IMR-90 (cell line): ENCODE measurements around the gene FAM227B. TPM values are rescaled to one million over a fixed set of nuclear protein-coding genes. Genes with fewer than 3 reads are reported as not detected.
A peak's percentile ranks its signal among the peaks of the same experiment; 100 is the strongest.

ENCODE experiments used
- ATAC-seq: fragments of 200-7000 bp; cut with Tn5 transposase; 2 replicates; pipeline ENCODE4 v1.9.1; 2020; ENCODE audit warnings: low read depth, mild to moderate bottlenecking, moderate library complexity
- BruUV-seq: library from RNA; stranded (reverse); fragments of 400-500 nt; replicated peaks from 2 replicates; lab custom pipeline; 2021; lab: Mats Ljungman, UMichigan
- CTCF ChIA-PET: fragments of 300-600 bp; formaldehyde crosslinking; extraction: SDS; loops from one replicate; lab custom pipeline; 2021; ENCODE audit warnings: antibody characterized with exemption; lab: Yijun Ruan, JAX
- POLR2A ChIA-PET: fragments of 300-600 bp; sonication (Branson Sonifier 250); formaldehyde crosslinking; loops from one replicate; lab custom pipeline; 2022; ENCODE audit warnings: antibody characterized with exemption; ENCODE audit not compliant: unreplicated experiment; lab: Charles Lee
- DNase-seq: peaks from one replicate; pipeline ENCODE4 v3.0.0; 2013
- H2AFZ ChIP-seq: replicated peaks from 2 replicates; pipeline ENCODE3; 2013; ENCODE audit warnings: low read length, mild to moderate bottlenecking; ENCODE audit not compliant: poor library complexity
- H2AK5ac ChIP-seq: 2 replicates; pipeline ENCODE4 v1.6.1; 2013; ENCODE audit warnings: low read depth, low read length, inconsistent platforms
- H2AK9ac ChIP-seq: replicated peaks from 2 replicates; pipeline ENCODE3; 2013; ENCODE audit warnings: mild to moderate bottlenecking, low read depth, low read length, moderate library complexity; ENCODE audit not compliant: poor library complexity
- H2BK120ac ChIP-seq: 2 replicates; pipeline ENCODE4 v1.6.1; 2013; ENCODE audit warnings: low read depth, low read length, inconsistent platforms
- H2BK15ac ChIP-seq: 3 replicates; pipeline ENCODE4 v1.6.1; 2013; ENCODE audit warnings: low read depth, low read length, inconsistent platforms
- H2BK20ac ChIP-seq: 2 replicates; pipeline ENCODE4 v1.6.1; 2013; ENCODE audit warnings: low read depth, mild to moderate bottlenecking, inconsistent platforms, low read length, moderate library complexity
- H2BK5ac ChIP-seq: 2 replicates; pipeline ENCODE4 v1.6.1; 2013; ENCODE audit warnings: mild to moderate bottlenecking, low read depth, low read length, inconsistent platforms; ENCODE audit not compliant: poor library complexity, severe bottlenecking
- H3K14ac ChIP-seq: replicated peaks from 2 replicates; pipeline ENCODE4 v1.6.1; 2013; ENCODE audit warnings: low read depth, low read length, inconsistent platforms
- H3K18ac ChIP-seq: 2 replicates; pipeline ENCODE4 v1.6.1; 2013; ENCODE audit warnings: low read depth, low read length, control low read depth
- H3K23ac ChIP-seq: 2 replicates; pipeline ENCODE4 v1.6.1; 2013; ENCODE audit warnings: low read depth, low read length, inconsistent platforms
- H3K27ac ChIP-seq: 2 replicates; pipeline ENCODE4 v1.5.1; 2013; ENCODE audit warnings: mild to moderate bottlenecking, control low read depth, low read length; ENCODE audit not compliant: insufficient read depth
- H3K27me3 ChIP-seq: 2 replicates; pipeline ENCODE4 v1.6.1; 2013; ENCODE audit warnings: low read length; ENCODE audit not compliant: control insufficient read depth, insufficient read depth
- H3K36me3 ChIP-seq: 2 replicates; pipeline ENCODE4 v1.6.1; 2013; ENCODE audit warnings: low read length, mixed read lengths; ENCODE audit not compliant: control insufficient read depth, insufficient read depth
- H3K4ac ChIP-seq: 2 replicates; pipeline ENCODE4 v1.6.1; 2013; ENCODE audit warnings: low read depth, low read length, inconsistent platforms
- H3K4me1 ChIP-seq: 2 replicates; pipeline ENCODE4 v1.6.1; 2013; ENCODE audit warnings: low read length, mixed read lengths; ENCODE audit not compliant: control insufficient read depth, insufficient read depth
- H3K4me2 ChIP-seq: 2 replicates; pipeline ENCODE4 v1.6.1; 2013; ENCODE audit warnings: low read depth, mild to moderate bottlenecking, control low read depth, low read length, moderate library complexity
- H3K4me3 ChIP-seq: 2 replicates; pipeline ENCODE4 v1.5.1; 2013; ENCODE audit warnings: low read depth, mild to moderate bottlenecking, control low read depth, low read length, moderate library complexity; ENCODE audit not compliant: insufficient read depth
- H3K56ac ChIP-seq: 2 replicates; pipeline ENCODE4 v1.6.1; 2013; ENCODE audit warnings: low read length, inconsistent platforms; ENCODE audit not compliant: insufficient read depth; ENCODE audit errors: extremely low read depth
- H3K79me1 ChIP-seq, 2 experiments: 2 replicates each; pipeline ENCODE4 v1.6.1; 2013; ENCODE audit warnings: low read length in 2 of 2, inconsistent platforms in 1 of 2, low read depth in 1 of 2
- H3K9ac ChIP-seq: 2 replicates; pipeline ENCODE4 v1.6.1; 2013; ENCODE audit warnings: low read depth, low read length, control low read depth
- H3K9me1 ChIP-seq: 2 replicates; pipeline ENCODE4 v1.6.1; 2013; ENCODE audit warnings: low read length, inconsistent platforms; ENCODE audit not compliant: insufficient read depth
- H3K9me3 ChIP-seq: 2 replicates; pipeline ENCODE4 v1.6.1; 2013; ENCODE audit warnings: low read length; ENCODE audit not compliant: control insufficient read depth, insufficient read depth
- H4K20me1 ChIP-seq: 2 replicates; pipeline ENCODE4 v1.6.1; 2013; ENCODE audit warnings: low read length, inconsistent platforms; ENCODE audit not compliant: insufficient read depth
- H4K5ac ChIP-seq: 2 replicates; pipeline ENCODE4 v1.6.1; 2013; ENCODE audit warnings: mild to moderate bottlenecking, low read depth, low read length, control low read depth
- H4K8ac ChIP-seq, 2 experiments: 2 replicates each; pipeline ENCODE4 v1.6.1; 2013; ENCODE audit warnings: low read depth in 2 of 2, low read length in 2 of 2, control low read depth in 1 of 2, inconsistent platforms in 1 of 2
- H4K91ac ChIP-seq: 2 replicates; pipeline ENCODE4 v1.6.1; 2013; ENCODE audit warnings: low read depth, low read length, inconsistent platforms; ENCODE audit not compliant: insufficient read depth
- CEBPB ChIP-seq: IDR thresholded peaks from 2 replicates; pipeline ENCODE4 v1.6.1; 2012; ENCODE audit warnings: low read depth, low read length, improper control_type of control experiment
- FOS ChIP-seq: fragments of 150-350 bp; IDR thresholded peaks from 2 replicates; pipeline ENCODE4 v1.6.1; 2016; ENCODE audit warnings: low read depth, low read length
- MAFK ChIP-seq: IDR thresholded peaks from 2 replicates; pipeline ENCODE4 v1.6.1; 2012; ENCODE audit warnings: low read depth, low read length, improper control_type of control experiment
- MXI1 ChIP-seq: IDR thresholded peaks from 2 replicates; pipeline ENCODE4 v1.6.1; 2012; ENCODE audit warnings: low read depth, mild to moderate bottlenecking, low read length, moderate library complexity, borderline replicate concordance
- WGBS, 2 experiments: methylation state at CpG; one replicate each; pipeline versions ENCODE4 v1.1.5 to v1.1.7; 2013; ENCODE audit warnings: missing lambda C conversion rate in 2 of 2; ENCODE audit not compliant: insufficient read length in 1 of 2; ENCODE audit errors: extremely low coverage in 2 of 2; 5-methylcytosine and 5-hydroxymethylcytosine counted together
- dilution Hi-C: fragments of 300-500 bp; cut with HindIII; formaldehyde crosslinking; loops from one replicate; pipeline ENCODE4 v1.14.3; 2018; ENCODE audit warnings: low sequenced_read_pairs; ENCODE audit not compliant: unreplicated experiment
- in situ Hi-C: fragments of 300-500 bp; cut with MboI; formaldehyde crosslinking; loops from 3 replicates; pipeline ENCODE4 v1.14.3; 2019; ENCODE audit warnings: low sequenced_read_pairs, inconsistent platforms, mixed read lengths
- intact Hi-C: fragments of 100-400 bp; cut with micrococcal nuclease; formaldehyde crosslinking; loops from 2 replicates; pipeline ENCODE4 v1.10.0; 2022
- polyA plus RNA-seq, 3 experiments: library from polyadenylated mRNA; depleted of rRNA; stranded (reverse); fragments of >200 nt; gene quantifications; 2 replicates each; pipeline ENCODE4 v1.2.3, GENCODE V29; 2012; ENCODE audit warnings: low replicate concordance in 1 of 3
- total RNA-seq: library from RNA; depleted of rRNA; stranded (reverse); fragments of >200 nt; gene quantifications from 2 replicates; pipeline ENCODE4 v1.2.3, GENCODE V29; 2012

Gene FAM227B
- total and polyA plus RNA-seq, 2 of the 4 experiments (the other 2 are of a cell fraction) = 1.8 to 3.0 TPM

DNA sequence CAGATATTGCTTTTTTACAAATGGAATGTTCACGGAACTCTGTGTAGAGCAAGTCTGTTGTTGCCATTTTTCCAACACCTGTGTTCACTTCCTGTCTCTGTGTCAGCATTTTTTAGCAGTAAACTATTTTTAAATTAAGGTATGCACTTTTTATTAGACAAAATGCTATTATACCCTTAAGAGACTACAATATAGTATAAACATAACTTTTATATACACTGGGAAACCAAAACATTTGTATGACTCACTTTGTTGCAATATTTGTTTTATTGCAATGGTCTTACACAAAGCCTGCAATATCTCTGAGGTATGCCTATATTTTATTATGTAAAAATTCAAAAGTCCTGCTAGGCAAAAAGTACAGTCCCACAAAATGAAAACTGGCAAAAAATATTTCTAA is 237.4 kb downstream of the FAM227B start:
- Histone ChIP-seq H2BK120ac (no peak overlapping the region), H3K4me3 (no peak overlapping the region), H2AK9ac (no peak overlapping the region), H3K4me2 (peak overlapping the region; percentile 74; the same call in 1 of the 2 replicates), H2BK20ac (0 out of 2 replicates have a peak overlapping the region, but pooled peaks have one; percentile 24), H3K56ac (no peak overlapping the region), H3K9me1 (no peaks in the 10 kb centered on the region; the same call in 1 of the 2 replicates), H3K9ac (no peak overlapping the region), H2AK5ac (no peak overlapping the region), H3K36me3 (no peaks in the 10 kb centered on the region), H3K4ac (no peak overlapping the region), H4K8ac (no peak overlapping the region), H3K27ac (peak overlapping the region; percentile 46; the same call in 1 of the 2 replicates), H2AFZ (no peak overlapping the region), H3K18ac (peak overlapping the region; percentile 47; the same call in 1 of the 2 replicates), H3K14ac (no peak overlapping the region), H3K27me3 (no peaks in the 10 kb centered on the region), H3K4me1 (peaks cover 5% of the 10 kb centered on the region), H3K9me3 (no peaks in the 10 kb centered on the region), H3K23ac (no peak overlapping the region), H2BK5ac (peak overlapping the region; percentile 37), H4K20me1 (no peaks in the 10 kb centered on the region), H3K79me1 (no peaks in the 10 kb centered on the region), H2BK15ac (no peak overlapping the region), H4K5ac (peak overlapping the region; percentile 48; the same call in 1 of the 2 replicates), H4K91ac (no peak overlapping the region)
- intact Hi-C loops (no loop called here), in situ Hi-C loops (no loop called here), dilution Hi-C loops (no loop called here)
- no CpG with 5 or more reads among the region's 1 CpG for WGBS, 2 experiments
- CTCF ChIA-PET = no interaction called here
- DNase-seq (peak; percentile 75), ATAC-seq (peak; percentile 82)
- no TSS peak for BruUV-seq
- POLR2A ChIA-PET = no interaction called here
- peak; percentile 72; the same call in 1 of the 2 replicates for TF ChIP-seq FOS
- no peak for TF ChIP-seq MXI1
- TF ChIP-seq CEBPB = peak; percentile 88
- TF ChIP-seq MAFK = peak; percentile 59; the same call in 1 of the 2 replicates
